Measurements from ENCODE around the gene SLC7A4.

- TF ChIP-seq CTCF (IDR thresholded peaks at IDR 0.05) (no peak), POLR2A (IDR thresholded peaks at IDR 0.05) (no peak), POLR2AphosphoS5 (IDR thresholded peaks at IDR 0.05) (no peak), EP300 (IDR thresholded peaks at IDR 0.05) (no peak)
These were observed 41.1 kb upstream of the SLC7A4 start for GRCh38 chr22:21073482-21073881.

Data from gastroesophageal sphincter (tissue), 3 donors.